Transverse colon (tissue), 4 donors: ENCODE measurements around the gene MX2. TPM values are rescaled to one million over a fixed set of nuclear protein-coding genes. Genes with fewer than 3 reads are reported as not detected.

ENCODE experiments used
- DNase-seq: peaks from one replicate; pipeline ENCODE4 v3.0.0-alpha.2; 2019
- H3K27ac ChIP-seq, 4 donors: fragments of 200-600 bp; sonication (generic); 2 replicates each; pipeline ENCODE4 v1.5.1; 2016 to 2018; ENCODE audit warnings: inconsistent platforms in 4 of 4
- H3K27me3 ChIP-seq: fragments of 200-600 bp; sonication (generic); 2 replicates; pipeline ENCODE4 v1.5.1; 2017; ENCODE audit warnings: inconsistent platforms
- H3K36me3 ChIP-seq, 4 donors: fragments of 200-600 bp; sonication (generic); 2 replicates each; pipeline ENCODE4 v1.5.1; 2017 to 2019; ENCODE audit warnings: inconsistent platforms in 4 of 4
- H3K4me1 ChIP-seq, 4 donors: fragments of 200-600 bp; sonication (generic); 2 replicates each; pipeline ENCODE4 v1.5.1; 2017 to 2020; ENCODE audit warnings: inconsistent platforms in 4 of 4
- H3K4me3 ChIP-seq, 4 donors: fragments of 200-600 bp; sonication (generic); 1 replicate in 1 of 4; 2 replicates in 3 of 4; pipeline versions ENCODE4 v1.5.1 to v1.6.1; 2017 to 2019; ENCODE audit warnings: inconsistent platforms in 4 of 4
- H3K9me3 ChIP-seq, 2 donors: fragments of 200-600 bp; sonication (generic); 2 replicates each; pipeline ENCODE4 v1.5.1; 2017 to 2019; ENCODE audit warnings: inconsistent platforms in 2 of 2
- EP300 ChIP-seq: sonication (generic); formaldehyde crosslinking; IDR thresholded peaks from one replicate; pipeline ENCODE4 v1.6.1; 2017; ENCODE audit warnings: antibody characterized with exemption, low read depth
- POLR2A ChIP-seq: fragments of 450-650 bp; IDR thresholded peaks from one replicate; pipeline ENCODE4 v1.6.1; 2016; ENCODE audit warnings: antibody characterized with exemption, mild to moderate bottlenecking, moderate library complexity
- POLR2AphosphoS5 ChIP-seq, 3 donors: sonication (generic); formaldehyde crosslinking; IDR thresholded peaks; one replicate each; pipeline ENCODE4 v1.6.1; 2016; ENCODE audit warnings: antibody characterized with exemption in 3 of 3
- WGBS, 2 donors: methylation state at CpG; one replicate each; pipeline ENCODE4 v1.1.5; 2018; ENCODE audit warnings: low coverage in 1 of 2; 5-methylcytosine and 5-hydroxymethylcytosine counted together
- in situ Hi-C, 4 donors: fragments of 200-750 bp; cut with MboI; loops; one replicate each; pipeline versions ENCODE4 v1.15.0 to v1.15.1; 2017; ENCODE audit warnings: low sequenced_read_pairs in 3 of 4, low pct_ligation_motif_present in 1 of 4, low pct_unique_long_range_greater_than_20kb in 1 of 4
- intact Hi-C: fragments of 100-400 bp; cut with DNase I; formaldehyde crosslinking; loops from one replicate; pipeline ENCODE4 v1.15.1; 2023; ENCODE audit warnings: low total_unique reads
- total RNA-seq, 4 donors: library from RNA; depleted of rRNA; stranded (reverse); fragments of >200 nt; gene quantifications; one replicate each; pipeline ENCODE4 v1.1.0, GENCODE V29; 2016
- TF ChIP-seq, protein P1 (sequence below), 5 experiments: fragments of 200-600 bp in 3 of 5; fragments of 450-650 bp in 2 of 5; sonication (generic) in 3 of 5; IDR thresholded peaks; 1 replicate in 2 of 5; 2 replicates in 3 of 5; pipeline ENCODE4 v1.5.1; 2016 to 2017; ENCODE audit warnings: antibody characterized with exemption in 5 of 5, inconsistent platforms in 3 of 5, mild to moderate bottlenecking in 2 of 5, moderate library complexity in 1 of 5

The MX2 gene
- total RNA-seq, 4 donors from 2014 or later: 3.4 to 16.9 (median 4.1) TPM

DNA sequence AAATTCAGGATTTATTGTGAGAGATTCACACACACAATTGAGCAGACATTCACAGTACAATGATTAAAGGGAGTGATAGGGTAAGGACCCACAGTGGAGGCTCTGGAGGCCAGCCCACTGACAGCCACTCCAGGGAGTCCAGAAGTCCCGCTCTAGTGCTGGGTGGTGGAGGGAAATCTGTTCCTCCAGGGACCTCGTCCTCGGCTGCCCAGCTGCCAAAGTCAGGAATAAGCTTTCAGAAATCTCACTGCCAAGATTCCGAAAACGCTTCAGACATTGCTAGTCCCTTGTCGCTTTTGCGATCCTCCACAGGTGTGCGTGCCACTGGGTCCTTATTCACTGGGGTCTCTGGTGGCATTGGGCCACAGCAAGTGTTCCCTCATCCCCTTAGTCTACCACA, 66.5 kb downstream of the MX2 start:
- no peak for DNase-seq
- 89% methylated on average over 8 of the region's 8 CpGs; no CpG with 5 or more reads in 1 of the 2 donors for WGBS, 2 donors
- H3K36me3 ChIP-seq: peaks cover 0 to 5% (median 0%) of the 10 kb centered on the region in 4 donors
- intact Hi-C loops (no loop called here), in situ Hi-C loops (no loop called here)
- no peak overlapping the region for H3K4me3 ChIP-seq
- H3K4me1 ChIP-seq: peaks cover 8 to 39% (median 15%) of the 10 kb centered on the region in 4 donors
- no peak overlapping the region for H3K27ac ChIP-seq
- H3K27me3 ChIP-seq: no peaks in the 10 kb centered on the region
- TF ChIP-seq EP300: no peak
- TF ChIP-seq POLR2AphosphoS5 (IDR thresholded peaks at IDR 0.05): no peak
- TF ChIP-seq POLR2A: no peak
- TF ChIP-seq, protein P1, sequence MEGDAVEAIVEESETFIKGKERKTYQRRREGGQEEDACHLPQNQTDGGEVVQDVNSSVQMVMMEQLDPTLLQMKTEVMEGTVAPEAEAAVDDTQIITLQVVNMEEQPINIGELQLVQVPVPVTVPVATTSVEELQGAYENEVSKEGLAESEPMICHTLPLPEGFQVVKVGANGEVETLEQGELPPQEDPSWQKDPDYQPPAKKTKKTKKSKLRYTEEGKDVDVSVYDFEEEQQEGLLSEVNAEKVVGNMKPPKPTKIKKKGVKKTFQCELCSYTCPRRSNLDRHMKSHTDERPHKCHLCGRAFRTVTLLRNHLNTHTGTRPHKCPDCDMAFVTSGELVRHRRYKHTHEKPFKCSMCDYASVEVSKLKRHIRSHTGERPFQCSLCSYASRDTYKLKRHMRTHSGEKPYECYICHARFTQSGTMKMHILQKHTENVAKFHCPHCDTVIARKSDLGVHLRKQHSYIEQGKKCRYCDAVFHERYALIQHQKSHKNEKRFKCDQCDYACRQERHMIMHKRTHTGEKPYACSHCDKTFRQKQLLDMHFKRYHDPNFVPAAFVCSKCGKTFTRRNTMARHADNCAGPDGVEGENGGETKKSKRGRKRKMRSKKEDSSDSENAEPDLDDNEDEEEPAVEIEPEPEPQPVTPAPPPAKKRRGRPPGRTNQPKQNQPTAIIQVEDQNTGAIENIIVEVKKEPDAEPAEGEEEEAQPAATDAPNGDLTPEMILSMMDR (IDR thresholded peaks at IDR 0.05): no peak
- H3K9me3 ChIP-seq: no peaks in the 10 kb centered on the region

DNA sequence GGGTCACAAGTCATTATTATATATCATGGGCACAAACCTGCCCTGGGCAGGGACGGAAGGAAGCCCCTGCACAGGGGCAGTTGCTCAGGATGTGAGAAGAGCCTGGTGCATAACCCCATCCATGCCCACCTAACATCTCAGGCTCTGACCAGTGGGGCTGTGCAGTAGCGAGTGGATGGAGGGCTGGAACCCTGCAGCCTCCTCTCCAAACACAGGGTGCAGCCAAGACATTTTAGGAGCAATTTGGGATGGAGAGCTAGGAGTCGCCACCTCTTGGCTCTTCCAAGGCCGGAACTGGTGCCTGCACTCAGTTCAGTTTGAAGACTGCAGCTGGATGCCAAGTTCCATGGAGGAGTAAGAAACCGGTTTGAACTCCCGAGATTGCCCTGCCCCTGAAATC, 67.0 kb downstream of the MX2 start:
- 93 to 100% methylated on average over 1 to 6 of the region's 6 CpGs for WGBS, 2 donors
- Histone ChIP-seq H3K9me3 (no peaks in the 10 kb centered on the region), H3K4me1 (peaks cover 8 to 43% (median 17%) of the 10 kb centered on the region in 4 donors), H3K36me3 (peaks cover 0 to 5% (median 0%) of the 10 kb centered on the region in 4 donors), H3K27me3 (no peaks in the 10 kb centered on the region), H3K27ac (no peak overlapping the region), H3K4me3 (no peak overlapping the region)
- no peak for DNase-seq
- TF ChIP-seq, protein P1 (IDR thresholded peaks at IDR 0.05): no peak
- TF ChIP-seq EP300: no peak
- TF ChIP-seq POLR2AphosphoS5 (IDR thresholded peaks at IDR 0.05): no peak
- TF ChIP-seq POLR2A: no peak
- in situ Hi-C loops (no loop called here), intact Hi-C loops (no loop called here)

DNA sequence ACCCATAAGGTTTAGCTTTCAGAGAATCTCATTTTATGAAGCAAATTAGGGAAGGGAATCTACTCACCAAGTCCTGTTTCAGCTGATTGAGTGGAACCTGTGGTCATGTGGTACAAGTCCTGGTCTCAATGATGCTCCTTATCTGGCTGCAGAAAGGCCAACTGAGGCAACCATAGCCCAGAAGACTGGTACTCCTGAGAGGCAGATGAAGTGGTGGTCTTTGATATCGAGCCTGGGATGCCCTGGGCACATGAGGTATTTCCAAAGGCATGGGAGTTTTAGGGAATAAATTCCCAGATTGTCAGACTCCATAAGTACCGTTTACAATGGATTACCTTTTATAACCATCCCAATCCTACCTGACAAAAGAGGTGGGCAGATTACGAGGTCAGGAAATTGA, 67.5 kb downstream of the MX2 start:
- Histone ChIP-seq H3K27ac (no peak overlapping the region), H3K36me3 (peaks cover 0 to 5% (median under 1%) of the 10 kb centered on the region in 4 donors), H3K27me3 (no peaks in the 10 kb centered on the region), H3K4me3 (no peak overlapping the region), H3K4me1 (peaks cover 8 to 47% (median 19%) of the 10 kb centered on the region in 4 donors), H3K9me3 (no peaks in the 10 kb centered on the region)
- TF ChIP-seq POLR2A: no peak
- TF ChIP-seq EP300: no peak
- TF ChIP-seq, protein P1 (IDR thresholded peaks at IDR 0.05): no peak
- no peak for TF ChIP-seq POLR2AphosphoS5 (IDR thresholded peaks at IDR 0.05)
- intact Hi-C loops: no loop called here
- in situ Hi-C loops: no loop called here
- no peak for DNase-seq
- 77 to 96% methylated on average over 2 to 3 of the region's 3 CpGs for WGBS, 2 donors

DNA sequence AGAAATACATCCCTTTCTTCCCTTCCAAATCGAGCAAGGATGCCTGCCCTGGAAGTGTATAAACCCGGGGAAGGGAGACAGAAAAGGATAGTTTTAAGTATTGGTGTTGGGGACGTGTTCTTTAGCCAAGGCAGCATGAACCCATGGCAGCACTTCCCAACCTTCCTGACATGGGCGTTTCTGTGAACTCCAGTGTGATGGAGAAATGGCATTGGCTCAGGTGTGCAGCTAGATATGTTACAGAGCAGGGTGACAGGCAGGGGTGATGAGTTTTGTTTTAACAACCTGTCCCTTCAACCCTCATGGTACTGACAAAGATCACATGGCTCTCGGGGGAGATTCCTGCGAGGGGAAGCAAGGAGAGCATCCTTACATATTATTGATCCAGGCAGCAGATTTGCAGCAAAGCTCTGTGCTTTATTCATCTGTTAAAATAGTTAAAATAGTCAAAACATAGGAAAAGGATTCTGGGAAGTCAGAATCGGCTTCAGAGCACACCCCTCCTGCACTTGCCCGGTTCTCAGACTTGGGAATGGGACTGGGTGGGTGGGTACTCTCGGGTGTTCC, 68.2 kb downstream of the MX2 start:
- intact Hi-C loops (no loop called here), in situ Hi-C loops (no loop called here)
- Histone ChIP-seq H3K4me3 (no peak overlapping the region), H3K36me3 (peaks cover 0 to 10% (median 4%) of the 10 kb centered on the region in 4 donors), H3K9me3 (peaks cover 0 to 6% of the 10 kb centered on the region in 2 donors), H3K27me3 (no peaks in the 10 kb centered on the region), H3K27ac (no peak overlapping the region), H3K4me1 (peaks cover 8 to 47% (median 19%) of the 10 kb centered on the region in 4 donors)
- 77 to 86% methylated on average over 7 to 9 of the region's 9 CpGs for WGBS, 2 donors
- DNase-seq: no peak
- TF ChIP-seq POLR2A: no peak
- no peak for TF ChIP-seq POLR2AphosphoS5 (IDR thresholded peaks at IDR 0.05)
- TF ChIP-seq, protein P1 (IDR thresholded peaks at IDR 0.05): no peak
- no peak for TF ChIP-seq EP300
